ENCODE measurements around the gene SMIM13. TPM values are rescaled to one million over a fixed set of nuclear protein-coding genes. Genes with fewer than 3 reads are reported as not detected.

Gene SMIM13
- total and polyA plus RNA-seq, 2 of the 4 experiments (the other 2 are of a cell fraction), result 5.4 to 10.0 TPM

DNA sequence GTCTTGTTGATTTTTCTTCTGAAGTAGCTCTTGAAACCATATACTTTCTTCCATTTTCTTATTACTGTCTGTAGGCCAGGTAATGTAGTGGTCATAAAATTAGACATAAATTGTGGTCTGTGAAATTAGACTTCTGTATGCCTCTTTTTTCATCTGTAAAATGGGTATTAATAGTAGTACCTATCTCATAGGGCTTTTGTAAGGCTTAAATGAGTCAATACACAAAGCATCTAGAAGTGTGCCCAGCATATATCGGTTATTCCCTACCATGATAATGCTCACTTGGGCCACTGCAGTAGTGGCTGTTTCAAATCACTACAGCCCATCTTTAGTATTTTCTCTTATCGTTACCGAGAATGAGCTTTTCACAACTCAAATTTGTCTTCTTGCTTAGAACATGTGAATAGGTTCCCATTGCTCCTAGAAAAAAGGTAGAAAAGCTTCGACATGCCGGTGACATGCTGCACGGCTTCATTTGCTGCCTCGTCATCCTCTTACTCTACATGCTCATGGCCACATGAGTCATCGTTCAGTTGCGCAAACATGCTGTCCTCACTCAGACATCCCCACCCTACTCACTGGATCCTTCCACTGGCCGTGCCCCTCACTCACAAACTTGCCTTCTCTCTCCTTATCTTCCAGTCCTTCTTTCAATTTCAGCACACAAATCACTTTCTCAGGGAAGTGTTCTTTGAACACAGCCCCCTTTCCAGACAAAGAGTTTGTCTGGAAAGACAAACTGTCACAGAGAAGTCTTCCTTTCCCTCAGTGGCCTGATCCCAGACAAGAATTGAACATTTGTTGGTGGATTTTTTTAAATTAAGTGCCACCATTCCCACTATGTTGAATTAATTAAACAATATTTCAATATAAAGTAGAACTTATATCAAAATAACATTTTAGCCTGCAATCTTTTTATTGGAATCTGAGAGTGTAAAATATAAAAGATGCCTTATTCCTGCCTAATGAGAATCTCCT lies 50.0 kb downstream of the SMIM13 start (continued):
- TF ChIP-seq RCOR1 (IDR thresholded peaks at IDR 0.05; ENCODE audit: insufficient replicate concordance, low read length), result no peak
- TF ChIP-seq RFX5 (IDR thresholded peaks at IDR 0.05; ENCODE audit: low read depth, low read length), result no peak
- 0 out of 2 replicates have a peak, but pooled peaks have one; percentile 18 for TF ChIP-seq SMC3 (IDR thresholded peaks at IDR 0.05; ENCODE audit: low read depth, low read length)
- peak; percentile 92 for TF ChIP-seq FOS (IDR thresholded peaks at IDR 0.05; ENCODE audit: low read depth, low read length)
